ENCODE data around the gene TMEM242. TPM values are rescaled to one million over a fixed set of nuclear protein-coding genes. Genes with fewer than 3 reads are reported as not detected.

Gene TMEM242
- total RNA-seq, 1 experiment from 2014 or later: 9.4 TPM

- no peak overlapping the region for H3K27ac Mint-ChIP-seq (ENCODE audit: low read depth, unreplicated experiment)
- H3K4me1 Mint-ChIP-seq (ENCODE audit: insufficient read depth, unreplicated experiment): no peaks in the 10 kb centered on the region
- no peak for DNase-seq (ENCODE audit: unreplicated experiment)
- no TSS peak for BruUV-seq (replicated peaks)
- no peak for TF ChIP-seq CTCF (IDR thresholded peaks at IDR 0.05; ENCODE audit: unreplicated experiment)
- POLR2A ChIA-PET: interaction anchor here (1.0 kb wide), 1 partner anchor 14 kb away, joined by 4 read pairs; no protein-coding TSS in a partner anchor
- no peaks in the 10 kb centered on the region for H3K9me3 Mint-ChIP-seq (ENCODE audit: unreplicated experiment)
- H3K27me3 Mint-ChIP-seq (ENCODE audit: insufficient read depth, unreplicated experiment): no peaks in the 10 kb centered on the region
- intact Hi-C loops (cut with micrococcal nuclease): no loop called here
- H3K36me3 Mint-ChIP-seq (ENCODE audit: insufficient read depth, unreplicated experiment): peaks cover 11% of the 10 kb centered on the region
- no peak overlapping the region for H3K4me3 Mint-ChIP-seq (ENCODE audit: unreplicated experiment)
- CTCF ChIA-PET: interaction anchor here (0.6 to 1.9 kb wide), 2 partner anchors 14 to 1702 kb away, joined by 5 to 7 read pairs; no protein-coding TSS in a partner anchor
Measured at GRCh38 chr6:157288575-157288974, 34.7 kb downstream of the TMEM242 start.

- POLR2A ChIA-PET: interaction anchor here (1.0 kb wide), 1 partner anchor 13 kb away, joined by 4 read pairs; no protein-coding TSS in a partner anchor
Measured at GRCh38 chr6:157287923-157288322, 35.4 kb downstream of the TMEM242 start.

GRCh38 chr6:157287247-157287850 is 36.0 kb downstream of the TMEM242 start:
- Mint-ChIP-seq H3K9me3 (ENCODE audit: unreplicated experiment) (no peaks in the 10 kb centered on the region), H3K36me3 (ENCODE audit: insufficient read depth, unreplicated experiment) (peaks cover 11% of the 10 kb centered on the region), H3K27me3 (ENCODE audit: insufficient read depth, unreplicated experiment) (no peaks in the 10 kb centered on the region), H3K27ac (ENCODE audit: low read depth, unreplicated experiment) (no peak overlapping the region), H3K4me3 (ENCODE audit: unreplicated experiment) (no peak overlapping the region), H3K4me1 (ENCODE audit: insufficient read depth, unreplicated experiment) (no peaks in the 10 kb centered on the region)
- no peak for TF ChIP-seq CTCF (IDR thresholded peaks at IDR 0.05; ENCODE audit: unreplicated experiment)
- ChIA-PET CTCF (interaction anchor here (0.7 to 1.9 kb wide), 2 partner anchors 13 to 658 kb away, joined by 3 to 7 read pairs; no protein-coding TSS in a partner anchor), POLR2A (interaction anchor here (1.0 kb wide), 1 partner anchor 13 kb away, joined by 4 read pairs; no protein-coding TSS in a partner anchor)
- BruUV-seq (replicated peaks): no TSS peak
- no peak for DNase-seq (ENCODE audit: unreplicated experiment)
- intact Hi-C loops (cut with micrococcal nuclease): no loop called here

More at GRCh38 chr6:157287923-157288322, 35.4 kb downstream of the TMEM242 start:
- Mint-ChIP-seq H3K4me1 (ENCODE audit: insufficient read depth, unreplicated experiment) (no peaks in the 10 kb centered on the region), H3K9me3 (ENCODE audit: unreplicated experiment) (no peaks in the 10 kb centered on the region), H3K4me3 (ENCODE audit: unreplicated experiment) (no peak overlapping the region), H3K27ac (ENCODE audit: low read depth, unreplicated experiment) (no peak overlapping the region), H3K27me3 (ENCODE audit: insufficient read depth, unreplicated experiment) (no peaks in the 10 kb centered on the region), H3K36me3 (ENCODE audit: insufficient read depth, unreplicated experiment) (peaks cover 11% of the 10 kb centered on the region)
- TF ChIP-seq CTCF (IDR thresholded peaks at IDR 0.05; ENCODE audit: unreplicated experiment): no peak
- intact Hi-C loops (cut with micrococcal nuclease): no loop called here
- DNase-seq (ENCODE audit: unreplicated experiment): no peak
- no TSS peak for BruUV-seq (replicated peaks)
- CTCF ChIA-PET: interaction anchor here (0.7 to 1.9 kb wide), 2 partner anchors 13 to 659 kb away, joined by 3 to 7 read pairs; no protein-coding TSS in a partner anchor

GRCh38 chr6:157285422-157285779 is 37.9 kb downstream of the TMEM242 start:
- BruUV-seq (replicated peaks): no TSS peak
- POLR2A ChIA-PET: no interaction called here

More at GRCh38 chr6:157285422-157285779, 37.9 kb downstream of the TMEM242 start:
- H3K4me3 Mint-ChIP-seq (ENCODE audit: unreplicated experiment): no peak overlapping the region
- H3K27ac Mint-ChIP-seq (ENCODE audit: low read depth, unreplicated experiment): no peak overlapping the region
- H3K36me3 Mint-ChIP-seq (ENCODE audit: insufficient read depth, unreplicated experiment): peaks cover 4% of the 10 kb centered on the region
- no peak for DNase-seq (ENCODE audit: unreplicated experiment)
- intact Hi-C loops (cut with micrococcal nuclease): no loop called here
- no peaks in the 10 kb centered on the region for H3K4me1 Mint-ChIP-seq (ENCODE audit: insufficient read depth, unreplicated experiment)
- no peaks in the 10 kb centered on the region for H3K9me3 Mint-ChIP-seq (ENCODE audit: unreplicated experiment)
- CTCF ChIA-PET: no interaction called here
- TF ChIP-seq CTCF (IDR thresholded peaks at IDR 0.05; ENCODE audit: unreplicated experiment): no peak
- no peaks in the 10 kb centered on the region for H3K27me3 Mint-ChIP-seq (ENCODE audit: insufficient read depth, unreplicated experiment)
